HG03108 (cell line): Measurements from ENCODE around the gene SCRN1.
A peak's percentile ranks its signal among the peaks of the same experiment; 100 is the strongest.

ENCODE experiments used
- ATAC-seq: cut with Tn5 transposase; IDR thresholded peaks from one replicate; pipeline ENCODE4 v1.9.1; 2021; ENCODE audit warnings: moderate library complexity; ENCODE audit not compliant: unreplicated experiment

SCRN1 gene, protein sequence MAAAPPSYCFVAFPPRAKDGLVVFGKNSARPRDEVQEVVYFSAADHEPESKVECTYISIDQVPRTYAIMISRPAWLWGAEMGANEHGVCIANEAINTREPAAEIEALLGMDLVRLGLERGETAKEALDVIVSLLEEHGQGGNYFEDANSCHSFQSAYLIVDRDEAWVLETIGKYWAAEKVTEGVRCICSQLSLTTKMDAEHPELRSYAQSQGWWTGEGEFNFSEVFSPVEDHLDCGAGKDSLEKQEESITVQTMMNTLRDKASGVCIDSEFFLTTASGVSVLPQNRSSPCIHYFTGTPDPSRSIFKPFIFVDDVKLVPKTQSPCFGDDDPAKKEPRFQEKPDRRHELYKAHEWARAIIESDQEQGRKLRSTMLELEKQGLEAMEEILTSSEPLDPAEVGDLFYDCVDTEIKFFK

DNA sequence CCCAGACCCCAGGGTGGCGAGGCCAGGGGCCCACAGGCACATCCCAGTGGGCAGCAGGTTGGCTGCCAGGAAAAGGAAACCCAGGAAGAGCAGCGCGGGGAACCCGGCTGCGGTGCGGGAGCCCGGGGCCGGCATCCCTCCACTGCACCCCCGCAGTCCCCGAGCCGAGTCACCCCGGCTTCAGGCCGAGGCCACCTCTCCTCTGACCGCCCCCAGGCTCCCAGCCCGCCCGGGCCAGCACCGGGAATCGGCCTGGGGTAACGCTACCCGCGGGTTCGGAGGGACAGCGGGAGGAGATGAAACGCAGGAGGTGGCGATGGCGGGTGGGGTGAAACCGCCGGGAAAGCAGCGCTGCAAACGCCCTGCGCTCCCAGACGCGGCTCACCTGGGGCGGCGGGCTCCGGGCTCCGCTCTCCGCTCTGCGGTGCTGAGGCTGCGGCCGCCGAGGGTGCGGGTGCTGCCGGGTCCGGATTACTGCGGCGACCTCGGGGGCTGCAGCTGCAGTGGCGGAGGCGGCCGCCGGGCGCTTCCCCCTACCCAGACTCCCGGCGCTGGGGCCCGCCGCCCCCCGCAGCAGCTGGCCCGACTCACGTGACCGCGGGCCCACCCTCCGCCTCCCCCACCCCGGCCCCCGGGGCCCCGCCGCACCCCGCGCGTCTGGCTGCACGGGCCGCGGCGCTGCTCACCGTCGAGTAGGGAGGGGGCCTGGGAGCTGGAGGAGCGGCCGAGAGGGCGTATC, at the start of gene SCRN1:
SCRN1 (minus strand) TSS at position 545 of the 739 bp plus-strand sequence. CDS start 20,734 bp downstream, outside the sequence.
- ATAC-seq, result no peak

DNA sequence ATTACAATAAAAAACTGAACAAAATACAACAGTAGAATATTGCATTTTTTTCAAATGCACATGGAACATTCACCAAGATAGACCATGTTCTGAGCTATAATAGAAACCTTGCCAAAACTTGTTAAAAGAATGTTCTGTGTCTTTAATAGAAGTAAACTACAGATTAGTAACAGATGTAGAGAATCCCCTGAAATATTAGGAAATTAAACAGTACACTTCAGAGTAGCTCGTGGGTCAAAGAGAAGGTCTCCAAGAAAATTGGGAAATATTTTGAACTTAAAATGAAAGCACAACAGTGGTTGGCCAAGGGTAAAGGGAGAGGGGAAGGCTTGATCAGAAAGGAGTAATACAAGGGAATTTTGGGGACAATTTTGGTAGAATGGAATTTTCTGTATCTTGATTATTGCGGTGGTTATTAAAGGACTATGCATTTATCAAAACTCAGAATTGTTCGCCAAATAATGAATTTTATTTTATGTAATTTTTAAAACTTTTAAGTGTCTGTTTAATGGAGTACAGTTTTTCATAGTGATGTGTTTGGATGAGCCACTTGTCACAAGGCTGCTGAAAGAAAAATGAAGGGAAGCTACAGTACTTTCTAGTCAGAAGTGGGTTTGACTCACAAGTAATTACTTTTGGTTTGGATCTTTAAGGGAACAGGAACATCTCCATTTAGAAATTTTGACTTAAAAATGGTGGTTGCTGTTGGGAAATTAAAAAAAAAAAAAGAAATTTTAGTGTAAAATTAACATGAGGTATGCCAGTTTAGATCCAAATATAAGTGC, 48.8 kb upstream of the SCRN1 start:
- ATAC-seq, result no peak

DNA sequence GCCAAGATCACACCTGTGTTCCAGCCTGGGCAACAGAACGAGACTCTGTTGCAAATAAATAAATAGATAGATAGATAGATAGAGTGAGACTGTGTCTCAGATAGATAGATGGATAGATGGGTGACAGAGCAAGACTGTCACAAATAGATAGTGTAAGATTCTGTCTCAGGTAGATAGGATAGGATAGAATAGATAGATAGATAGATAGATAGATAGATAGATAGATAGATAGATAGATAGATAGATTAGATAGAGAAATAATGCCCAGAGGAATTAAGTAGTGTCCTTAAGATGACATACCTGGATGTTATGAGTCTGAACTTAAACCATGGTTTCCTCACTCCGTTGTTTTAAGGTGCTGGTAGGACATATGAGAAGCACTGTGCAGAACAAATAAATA, 46.6 kb upstream of the SCRN1 start:
- ATAC-seq, result no peak

DNA sequence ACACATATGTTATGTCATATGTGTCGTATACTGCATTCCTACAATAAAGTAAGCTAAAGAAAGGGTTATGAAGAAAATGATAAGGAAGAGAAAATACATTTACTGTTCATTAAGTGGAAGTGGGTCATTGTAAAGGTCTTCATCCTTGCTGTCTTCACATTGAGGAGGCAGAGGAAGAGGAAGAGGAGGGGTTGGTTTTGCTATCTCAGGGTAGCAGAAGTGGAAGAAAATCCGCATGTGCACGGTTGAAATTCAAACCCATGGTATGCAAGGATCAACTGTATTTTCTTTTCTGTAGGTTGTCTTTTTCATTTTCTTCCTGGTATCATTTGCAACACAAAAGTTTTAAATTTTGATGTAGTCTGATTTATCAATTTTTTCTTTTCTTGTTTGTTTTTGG, 44.9 kb upstream of the SCRN1 start:
- no peak for ATAC-seq

DNA sequence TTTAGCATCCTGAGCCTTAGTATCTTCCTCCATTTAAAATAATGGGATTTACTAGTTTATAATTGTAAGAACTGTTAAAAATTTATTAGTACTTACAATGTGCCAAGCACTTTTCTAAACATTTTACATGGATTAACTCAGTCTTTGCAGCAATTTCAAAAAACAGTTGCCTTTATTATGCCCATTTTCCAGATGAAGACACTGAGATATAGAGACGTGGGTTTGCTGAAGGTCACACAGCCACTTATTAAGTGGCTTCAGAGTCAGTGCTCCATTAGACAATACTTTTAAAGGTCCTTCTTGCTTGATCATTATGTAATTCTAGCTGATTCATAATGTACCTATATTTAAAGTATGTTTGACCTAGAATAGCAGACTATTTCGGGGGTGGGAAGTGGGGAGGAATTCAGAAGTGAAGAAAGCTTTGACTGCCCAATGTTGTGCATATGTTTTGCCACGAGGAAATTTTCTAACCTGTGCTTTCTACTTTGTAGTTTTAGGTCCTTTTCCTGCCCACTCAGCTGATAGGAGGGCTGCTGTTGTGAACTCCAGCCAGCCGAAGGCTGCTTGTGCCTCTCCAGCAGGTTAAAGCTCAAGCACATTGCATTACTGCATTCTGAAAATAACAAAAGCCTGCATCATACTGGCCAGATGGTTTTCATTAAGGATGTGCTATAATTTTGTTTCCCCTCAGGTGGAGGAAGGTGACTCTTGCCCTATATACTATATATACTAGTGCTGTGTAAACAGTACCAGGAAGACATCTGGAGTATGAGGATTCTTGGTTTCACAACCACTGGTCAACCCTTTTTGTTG, 42.9 kb upstream of the SCRN1 start:
- no peak for ATAC-seq

DNA sequence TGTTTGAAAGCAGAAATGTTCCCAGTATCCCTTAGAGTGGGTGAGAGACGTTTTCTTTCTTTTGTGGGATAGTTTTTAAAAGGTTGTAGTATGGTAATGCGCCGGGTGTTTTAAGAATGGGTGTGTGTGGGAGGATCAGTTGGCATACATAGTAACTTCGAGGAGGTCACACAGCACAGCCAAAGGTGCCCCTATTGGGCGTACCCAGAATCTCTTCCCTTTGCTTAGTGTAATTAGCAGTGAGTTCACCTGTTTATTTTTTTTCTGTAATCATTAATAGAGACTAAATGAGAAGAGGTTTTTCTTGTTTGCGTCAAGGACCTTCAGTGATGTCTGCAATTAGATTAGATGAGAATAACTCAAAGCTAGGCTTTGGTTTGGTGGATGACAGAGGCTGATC, 40.1 kb upstream of the SCRN1 start:
- ATAC-seq, result no peak

DNA sequence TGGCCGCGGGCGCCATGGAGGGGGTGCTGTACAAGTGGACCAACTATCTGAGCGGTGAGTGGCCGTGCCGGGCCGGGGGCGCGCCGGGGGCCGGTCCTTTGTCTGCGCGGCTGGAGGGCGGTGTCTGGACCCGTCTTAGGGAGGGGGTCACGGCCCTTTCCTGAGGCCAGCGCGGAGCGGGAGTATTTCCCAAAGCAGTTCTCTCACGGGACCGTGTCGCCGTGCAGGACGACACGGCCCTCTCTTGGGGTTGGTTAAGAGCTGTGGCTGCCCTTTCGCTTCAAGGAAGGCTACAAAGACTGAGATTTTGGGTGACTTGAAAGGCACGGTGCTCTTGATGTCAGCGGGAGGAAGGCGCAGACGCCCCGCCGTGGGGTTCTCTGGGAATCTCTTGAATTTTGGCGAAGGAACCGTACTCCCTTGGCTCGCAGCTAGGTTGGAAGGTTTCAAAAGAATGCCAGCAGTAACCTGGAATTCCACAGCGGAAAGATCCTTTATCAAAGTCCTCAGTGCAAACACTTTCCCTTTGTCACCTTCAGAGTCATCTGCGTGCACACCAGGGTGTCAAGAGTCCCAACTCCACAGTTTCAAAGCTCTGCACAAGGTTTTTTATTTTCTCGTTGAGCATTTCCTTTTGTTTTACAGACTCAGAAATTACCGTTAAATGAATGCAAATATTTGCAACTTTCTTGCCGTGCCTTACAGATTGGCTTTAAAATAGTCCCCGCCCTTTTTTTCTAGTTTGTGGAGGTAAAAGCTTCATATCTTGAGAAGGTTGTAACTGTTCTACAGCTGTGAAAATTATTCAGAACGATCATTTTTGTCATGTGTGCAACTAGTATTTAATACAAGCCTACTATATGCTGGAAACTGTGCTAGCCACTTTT, 39.4 kb upstream of the SCRN1 start:
- peak; percentile 13 for ATAC-seq

DNA sequence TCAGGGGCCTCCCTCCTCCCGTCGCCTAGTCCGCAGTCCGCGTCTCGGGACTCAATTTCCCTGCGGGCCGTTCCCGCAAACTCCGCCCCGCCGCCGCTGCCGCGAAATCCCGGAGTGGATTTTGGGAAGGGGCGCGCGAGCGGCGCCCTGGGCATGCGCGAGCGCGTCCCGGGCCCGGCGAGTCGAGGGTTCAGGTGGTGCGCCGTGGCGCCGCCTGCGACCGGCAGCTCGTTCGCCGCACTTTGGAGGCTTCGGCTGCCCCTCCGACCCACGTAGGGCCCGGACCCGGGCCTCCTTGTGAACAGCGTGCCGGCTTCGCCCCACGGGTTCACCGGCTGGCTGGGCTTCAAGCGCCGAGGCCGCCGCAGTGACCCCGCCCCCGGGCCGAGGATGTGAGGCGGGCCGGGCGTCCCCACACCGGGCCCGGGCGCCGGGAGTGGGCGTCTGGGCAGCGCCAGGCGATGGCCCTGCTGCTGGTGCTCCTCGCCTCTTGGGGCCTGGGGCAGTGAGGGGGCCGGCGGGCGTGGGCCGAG, 38.7 kb upstream of the SCRN1 start, which contains the start of gene PLEKHA8:
PLEKHA8 (plus strand) TSS at position 197 of the 533 bp plus-strand sequence. CDS start 351 bp downstream, outside the sequence.
- ATAC-seq, result peak; percentile 44

DNA sequence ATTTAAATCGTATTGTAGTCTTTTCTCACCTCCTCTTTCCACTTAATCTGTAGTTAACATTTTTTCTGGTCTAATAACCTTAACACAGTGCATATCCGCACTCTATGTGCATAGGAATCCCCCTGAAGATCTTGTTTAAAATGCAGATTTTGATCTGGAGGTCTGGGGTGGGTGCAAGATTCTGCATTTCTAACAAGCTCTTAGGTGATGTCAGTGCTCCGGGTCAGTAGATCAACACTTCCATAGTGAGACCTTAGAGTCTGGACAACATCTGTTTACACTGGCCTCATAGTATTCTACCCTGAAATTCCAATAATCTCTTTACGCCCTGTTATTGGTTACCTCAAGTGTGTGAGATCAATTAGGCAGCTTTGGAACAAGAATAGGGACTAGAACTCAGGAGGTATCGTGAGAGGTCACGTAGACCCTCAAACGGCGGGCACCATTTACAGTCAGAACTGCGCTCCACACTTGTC, 38.2 kb upstream of the SCRN1 start:
- peak; percentile 0 for ATAC-seq

DNA sequence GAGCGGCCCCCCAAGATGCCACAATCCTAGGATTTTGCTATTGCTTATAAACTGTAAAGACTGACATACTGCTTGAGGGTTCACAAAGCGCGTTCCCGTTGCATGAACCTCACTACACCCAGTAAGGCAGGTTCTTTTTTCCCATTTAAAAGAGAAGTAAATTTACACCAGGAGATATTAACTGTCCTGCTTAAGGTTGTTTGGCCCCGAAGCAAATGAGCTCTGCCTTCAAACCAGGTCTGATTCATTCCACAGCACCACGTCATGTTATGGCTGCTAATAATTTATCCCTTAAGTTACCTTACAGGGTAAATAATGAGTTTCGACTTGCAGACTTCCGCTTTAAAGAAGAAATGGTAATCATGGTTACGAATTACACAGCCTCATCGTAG, 37.5 kb upstream of the SCRN1 start:
- no peak for ATAC-seq

DNA sequence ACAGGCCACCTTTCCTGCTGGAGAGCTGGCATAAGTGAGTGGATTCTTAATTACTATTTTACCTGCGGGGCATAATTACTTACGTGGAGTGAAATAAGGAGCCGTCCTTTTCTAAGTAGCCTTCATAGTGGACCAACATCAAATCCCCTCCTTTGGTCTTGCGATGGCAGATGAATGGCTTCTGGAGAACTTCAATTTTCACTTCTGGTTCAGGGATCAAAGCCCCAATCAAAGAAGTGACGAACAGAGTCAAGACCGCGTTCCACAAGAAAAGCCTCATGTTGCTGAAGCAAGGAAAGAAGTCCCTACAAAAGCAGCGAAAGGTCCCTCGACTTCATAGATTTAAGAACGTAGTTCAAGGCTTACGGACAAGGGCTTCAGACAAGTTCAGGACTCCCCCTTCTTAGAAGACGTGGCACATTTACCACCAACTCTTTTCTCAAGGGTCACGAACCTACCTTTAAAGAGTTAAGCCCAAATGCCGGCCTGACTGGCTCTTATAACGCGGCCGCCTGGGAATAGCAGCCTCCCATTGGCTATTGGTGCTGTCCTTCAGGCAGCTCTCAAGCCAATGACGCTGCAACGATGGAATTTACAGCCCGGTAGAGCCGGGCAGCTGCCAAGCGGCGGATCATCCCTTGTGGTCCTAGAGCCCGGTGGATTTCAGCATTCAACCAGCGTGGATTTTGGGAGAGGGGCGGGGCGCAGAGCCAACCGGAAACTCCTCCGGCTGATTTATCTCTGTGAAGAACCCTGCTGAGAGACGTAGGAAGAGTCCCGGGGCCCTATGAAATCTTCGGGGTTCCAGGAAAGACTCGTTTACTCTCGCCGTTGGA, 36.8 kb upstream of the SCRN1 start, which contains the start of gene FKBP14:
FKBP14 (minus strand) TSS at position 474 of the 836 bp plus-strand sequence; CDS start at position 280, 194 bp downstream.
- ATAC-seq, result peak; percentile 75

DNA sequence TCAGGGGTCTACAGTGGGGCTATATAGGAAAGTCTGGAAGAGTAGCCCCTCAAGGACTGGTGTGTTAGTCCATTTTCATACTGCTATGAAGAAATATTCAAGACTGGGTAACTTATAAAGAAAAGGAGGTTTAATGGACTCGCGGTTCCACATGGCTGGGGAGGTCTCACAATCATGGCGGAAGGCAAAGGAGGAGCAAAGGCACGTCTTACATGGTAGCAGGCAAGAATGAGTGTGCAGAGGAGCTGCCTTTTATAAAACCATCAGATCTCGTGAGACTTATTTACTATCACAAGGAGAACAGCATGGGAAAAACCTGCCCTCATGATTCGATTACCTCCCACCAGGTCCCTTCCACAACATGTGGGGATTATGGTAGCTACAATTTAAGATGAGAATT, 33.9 kb upstream of the SCRN1 start:
- no peak for ATAC-seq

DNA sequence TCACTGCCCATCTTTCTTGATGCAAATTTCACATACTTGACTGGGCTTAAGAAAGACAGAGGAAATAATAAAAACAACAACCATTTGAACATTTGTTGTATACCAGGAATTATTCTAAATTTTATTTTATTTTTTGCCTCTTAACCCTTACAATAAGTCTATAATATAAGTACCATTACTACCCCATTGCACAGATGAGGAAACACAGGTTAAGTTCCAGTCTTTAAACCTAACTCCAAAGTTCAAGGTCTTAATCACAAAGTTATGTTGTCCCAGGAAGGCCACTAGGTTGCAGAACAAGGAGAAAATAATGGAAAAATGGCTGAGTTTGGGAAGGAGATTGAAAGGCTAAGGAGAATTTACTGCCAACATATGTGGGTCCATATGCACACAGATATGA, 33.4 kb upstream of the SCRN1 start:
- no peak for ATAC-seq

DNA sequence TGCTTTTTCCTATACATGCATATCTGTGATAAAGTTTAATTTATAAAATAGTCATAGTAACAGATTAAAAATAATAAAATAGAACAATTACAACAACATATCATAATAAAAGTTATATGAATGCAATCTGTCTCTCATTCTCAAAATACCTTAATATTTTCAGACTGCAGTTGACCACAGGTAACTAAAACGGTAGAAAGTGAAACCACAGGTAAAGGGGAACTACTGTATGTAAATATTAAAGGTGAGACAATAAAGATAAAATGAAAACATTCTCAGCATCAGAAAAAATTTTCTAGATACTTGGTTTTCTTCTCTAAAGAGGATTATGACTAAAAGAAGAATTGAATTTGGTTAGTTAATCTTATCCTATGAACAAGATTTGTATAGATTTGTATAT, 30.9 kb upstream of the SCRN1 start:
- ATAC-seq, result no peak

DNA sequence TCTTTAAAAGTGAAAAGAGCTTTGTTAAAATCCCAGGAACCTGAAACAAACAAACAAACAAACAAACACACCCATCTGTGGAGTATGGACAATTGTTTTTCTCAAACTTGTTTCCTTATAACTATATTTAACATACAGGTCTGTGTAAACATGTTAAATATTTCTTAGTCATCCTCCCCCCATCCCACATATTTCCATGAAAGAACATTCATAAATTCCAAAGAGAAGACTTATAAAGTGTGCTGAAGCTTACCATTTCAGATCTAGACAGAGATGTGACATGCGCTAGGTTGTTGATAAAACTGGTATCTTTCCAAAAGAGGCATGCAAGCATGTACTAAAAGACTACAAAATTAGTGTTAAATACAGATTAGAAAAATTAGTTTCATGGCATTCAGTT, 30.4 kb upstream of the SCRN1 start:
- ATAC-seq, result no peak

DNA sequence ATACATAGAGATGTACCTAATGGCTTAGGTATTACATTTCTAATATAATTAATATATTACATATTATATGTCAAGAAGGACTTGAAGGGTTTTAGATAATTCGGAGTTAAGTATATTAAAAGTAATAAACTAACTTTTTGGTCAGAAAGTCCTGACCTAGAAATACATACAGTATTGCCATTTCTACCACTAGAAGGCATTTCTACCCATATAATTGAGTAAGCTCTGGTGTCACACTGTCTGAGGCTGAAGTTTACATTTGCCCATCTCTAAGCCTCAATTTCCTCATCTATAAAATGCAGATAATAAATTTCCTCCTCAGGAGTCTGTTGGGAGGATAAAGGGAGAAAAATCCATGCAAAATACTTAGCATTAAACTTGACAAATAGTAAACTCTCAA, 29.8 kb upstream of the SCRN1 start:
- no peak for ATAC-seq

DNA sequence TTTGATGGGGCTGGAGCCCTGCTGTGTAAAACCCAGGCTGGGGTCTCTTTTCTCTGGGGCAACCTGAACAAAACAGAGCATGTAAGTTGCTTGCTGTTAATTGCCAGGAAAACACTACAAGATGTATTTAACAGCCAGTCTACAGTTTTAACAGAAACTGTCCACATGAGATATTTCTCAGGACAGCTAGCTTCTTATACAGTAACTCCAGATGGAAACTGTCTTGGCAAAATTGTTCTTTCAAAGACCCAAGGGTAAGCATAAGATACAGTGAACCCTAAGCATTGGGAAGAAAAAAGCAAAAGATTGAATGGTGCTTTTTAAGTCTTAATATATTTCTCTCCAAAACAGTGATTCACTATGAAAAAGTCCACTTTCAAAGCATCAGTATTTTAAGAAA, 28.9 kb upstream of the SCRN1 start:
- ATAC-seq, result no peak

DNA sequence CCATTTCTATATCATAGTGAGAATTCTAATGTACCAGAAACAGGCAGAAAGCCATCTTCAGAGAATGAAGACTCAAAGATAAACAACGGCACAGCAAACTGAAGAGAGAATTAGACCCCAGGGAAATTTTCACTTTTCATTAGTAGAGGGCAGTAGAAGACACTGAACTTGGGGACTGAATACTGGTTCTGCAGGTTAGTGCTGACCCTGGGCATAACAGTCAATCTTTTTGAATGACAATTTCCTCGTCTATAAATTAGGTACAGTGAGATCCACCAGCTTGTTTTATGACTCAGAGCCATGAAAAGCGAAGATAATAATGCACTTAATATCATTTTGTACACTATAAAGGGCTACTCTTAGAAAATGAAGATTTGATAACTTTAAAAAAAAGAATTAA, 23.2 kb upstream of the SCRN1 start:
- no peak for ATAC-seq
